ENCODE data around the gene INHBE. TPM values are rescaled to one million over a fixed set of nuclear protein-coding genes. Genes with fewer than 3 reads are reported as not detected.

INHBE gene
- polyA plus RNA-seq, 1 donor from 2014 or later = 2.3 TPM

GRCh38 chr12:57481671-57482070 lies 26.6 kb downstream of the INHBE start:
- no peaks in the 10 kb centered on the region for H3F3A ChIP-seq (ENCODE audit: insufficient read depth, low read length, poor library complexity, severe bottlenecking)
- no peaks in the 10 kb centered on the region for H3K79me2 ChIP-seq (replicated peaks; ENCODE audit: insufficient read depth, low read length)
- no peaks in the 10 kb centered on the region for H4K20me1 ChIP-seq (ENCODE audit: insufficient read depth)
- TF ChIP-seq EZH2 (IDR thresholded peaks at IDR 0.05; ENCODE audit: borderline replicate concordance, insufficient read depth, low read length, poor library complexity, severe bottlenecking) = no peak
- TF ChIP-seq REST (IDR thresholded peaks at IDR 0.05; ENCODE audit: borderline replicate concordance) = no peak
- no peak for TF ChIP-seq CTCF (IDR thresholded peaks at IDR 0.05; ENCODE audit: poor library complexity, severe bottlenecking)
- no peak for TF ChIP-seq POLR2AphosphoS5 (IDR thresholded peaks at IDR 0.05)
- TF ChIP-seq MXI1 (conservative IDR thresholded peaks at IDR 0.05; ENCODE audit: poor library complexity, severe bottlenecking) = no peak
- TF ChIP-seq EP300 (conservative IDR thresholded peaks at IDR 0.05; ENCODE audit: poor library complexity, severe bottlenecking) = no peak
- no peak for TF ChIP-seq SMC3 (conservative IDR thresholded peaks at IDR 0.05; ENCODE audit: poor library complexity)
- TF ChIP-seq RAD21 (conservative IDR thresholded peaks at IDR 0.05) = no peak
- H3K9ac ChIP-seq (ENCODE audit: low read length) = no peak overlapping the region
- no peak overlapping the region for H2AFZ ChIP-seq (ENCODE audit: low read depth, low read length)
- no peak overlapping the region for H3K4me2 ChIP-seq (ENCODE audit: low read length)
- H3K9me3 ChIP-seq (ENCODE audit: low read length) = no peaks in the 10 kb centered on the region
- peaks cover 45% of the 10 kb centered on the region for H3K27me3 ChIP-seq (ENCODE audit: insufficient read depth, low read depth, low read length)
- H3K36me3 ChIP-seq (ENCODE audit: insufficient read depth, low read length) = no peaks in the 10 kb centered on the region
- H3K27ac ChIP-seq (ENCODE audit: low read length) = no peak overlapping the region
- H3K4me3 ChIP-seq (ENCODE audit: low read length) = no peak overlapping the region
- H3K9me2 ChIP-seq (ENCODE audit: insufficient read depth, low read length) = no peaks in the 10 kb centered on the region

DNA sequence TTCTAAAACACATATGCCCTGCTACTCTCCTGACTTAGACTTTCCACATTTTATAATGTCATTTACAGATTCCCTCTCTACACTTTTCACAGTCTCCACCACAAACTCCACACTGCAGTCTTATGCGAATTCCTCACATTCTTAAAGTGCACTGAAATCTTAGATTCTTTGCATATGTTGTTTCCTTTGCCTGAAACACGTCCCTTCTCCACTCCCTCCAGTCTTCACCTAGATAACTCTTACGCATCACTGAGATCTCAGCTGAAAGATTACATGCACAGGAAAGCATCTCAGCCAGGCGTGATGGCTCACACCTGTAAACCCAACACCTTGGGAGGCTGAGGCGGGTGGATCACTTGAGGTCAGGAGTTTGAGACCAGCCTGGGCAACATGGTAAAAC lies 28.4 kb downstream of the INHBE start:
- Histone ChIP-seq H3K36me3 (ENCODE audit: insufficient read depth, low read length) (no peaks in the 10 kb centered on the region), H3K9me2 (ENCODE audit: insufficient read depth, low read length) (no peaks in the 10 kb centered on the region), H4K20me1 (ENCODE audit: insufficient read depth) (no peaks in the 10 kb centered on the region), H3K4me3 (ENCODE audit: low read length) (no peak overlapping the region), H3K9me3 (ENCODE audit: low read length) (no peaks in the 10 kb centered on the region), H3K9ac (ENCODE audit: low read length) (no peak overlapping the region), H3K79me2 (replicated peaks; ENCODE audit: insufficient read depth, low read length) (peaks cover 6% of the 10 kb centered on the region), H3K4me2 (ENCODE audit: low read length) (no peak overlapping the region), H3F3A (ENCODE audit: insufficient read depth, low read length, poor library complexity, severe bottlenecking) (no peaks in the 10 kb centered on the region), H3K27me3 (ENCODE audit: insufficient read depth, low read depth, low read length) (peaks cover 27% of the 10 kb centered on the region), H2AFZ (ENCODE audit: low read depth, low read length) (no peak overlapping the region), H3K27ac (ENCODE audit: low read length) (no peak overlapping the region)
- TF ChIP-seq MXI1 (conservative IDR thresholded peaks at IDR 0.05; ENCODE audit: poor library complexity, severe bottlenecking) (no peak), TAF1 (IDR thresholded peaks at IDR 0.05; ENCODE audit: low read depth) (no peak), SMC3 (conservative IDR thresholded peaks at IDR 0.05; ENCODE audit: poor library complexity) (no peak), REST (IDR thresholded peaks at IDR 0.05; ENCODE audit: borderline replicate concordance) (no peak), EZH2 (IDR thresholded peaks at IDR 0.05; ENCODE audit: borderline replicate concordance, insufficient read depth, low read length, poor library complexity, severe bottlenecking) (no peak), RAD21 (conservative IDR thresholded peaks at IDR 0.05) (no peak), EP300 (conservative IDR thresholded peaks at IDR 0.05; ENCODE audit: poor library complexity, severe bottlenecking) (no peak), CTCF (IDR thresholded peaks at IDR 0.05; ENCODE audit: poor library complexity, severe bottlenecking) (no peak), POLR2AphosphoS5 (IDR thresholded peaks at IDR 0.05) (no peak)

Data from neural cell (in vitro differentiated cells).